T1000 (cell line): ENCODE data around the gene PGAP3.

Experiments used
- DNase-seq: peaks from one replicate; lab custom pipeline; 2025; ENCODE audit warnings: mixed read lengths; lab: John Stamatoyannopoulos, UW

The PGAP3 gene

DNA sequence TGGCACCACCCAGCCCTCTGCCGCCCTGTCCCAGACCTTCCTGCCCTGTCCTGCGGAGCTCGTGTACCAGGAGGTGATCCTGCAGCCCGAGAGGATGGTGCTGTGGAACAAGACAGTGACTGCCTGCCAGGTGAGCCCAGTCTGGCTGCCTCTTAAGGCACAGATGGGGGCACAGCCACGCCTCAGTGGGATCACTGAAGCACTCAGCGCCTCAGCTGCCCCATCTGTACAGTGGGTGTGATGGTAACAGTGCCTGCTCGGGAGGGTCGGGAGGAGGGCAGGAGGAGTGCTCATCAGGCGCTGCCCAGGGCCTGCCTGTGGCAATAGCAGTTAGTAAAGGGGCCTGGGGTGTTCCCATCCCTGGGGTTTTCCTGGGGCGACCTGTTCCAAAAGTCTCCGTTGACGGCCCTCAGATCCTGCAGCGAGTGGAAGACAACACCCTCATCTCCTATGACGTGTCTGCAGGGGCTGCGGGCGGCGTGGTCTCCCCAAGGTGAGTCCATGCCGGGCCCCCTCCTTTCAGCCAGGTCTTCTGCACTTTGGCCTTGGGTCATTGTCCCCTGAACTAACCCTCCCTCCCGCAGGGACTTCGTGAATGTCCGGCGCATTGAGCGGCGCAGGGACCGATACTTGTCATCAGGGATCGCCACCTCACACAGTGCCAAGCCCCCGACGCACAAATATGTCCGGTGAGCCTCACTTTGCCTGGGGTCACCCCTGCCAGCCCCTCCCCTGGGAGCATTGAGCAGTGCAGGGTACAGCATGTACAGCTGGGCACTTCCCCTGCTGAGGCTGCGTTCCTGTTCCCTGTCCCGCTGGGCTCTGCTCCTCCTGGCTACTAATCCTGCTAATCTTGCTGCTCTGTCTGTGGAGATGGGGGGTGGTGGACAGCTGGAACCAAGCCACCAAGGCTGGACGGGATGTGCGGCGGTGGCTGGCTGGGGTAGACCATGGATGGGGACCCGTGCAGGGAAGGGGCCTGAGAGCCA is 27.2 kb downstream of the PGAP3 start:
- DNase-seq, result no peak

DNA sequence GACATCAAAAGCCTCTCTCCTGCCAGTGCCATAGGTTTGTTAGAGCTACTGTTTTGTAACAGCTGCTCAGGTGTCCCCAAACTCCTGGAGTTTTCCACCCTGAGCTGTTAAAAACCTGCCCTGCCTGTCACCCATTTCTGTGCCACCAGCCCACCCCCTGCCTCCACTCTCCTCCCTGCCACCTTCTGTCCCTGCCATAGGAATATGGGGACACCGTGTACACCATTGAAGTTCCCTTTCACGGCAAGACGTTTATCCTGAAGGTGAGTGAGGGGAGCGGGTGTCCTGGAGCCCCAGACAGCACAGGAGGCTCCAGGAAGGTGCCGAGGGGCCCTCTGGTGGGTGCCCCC is 27.9 kb downstream of the PGAP3 start:
- DNase-seq, result no peak

DNA sequence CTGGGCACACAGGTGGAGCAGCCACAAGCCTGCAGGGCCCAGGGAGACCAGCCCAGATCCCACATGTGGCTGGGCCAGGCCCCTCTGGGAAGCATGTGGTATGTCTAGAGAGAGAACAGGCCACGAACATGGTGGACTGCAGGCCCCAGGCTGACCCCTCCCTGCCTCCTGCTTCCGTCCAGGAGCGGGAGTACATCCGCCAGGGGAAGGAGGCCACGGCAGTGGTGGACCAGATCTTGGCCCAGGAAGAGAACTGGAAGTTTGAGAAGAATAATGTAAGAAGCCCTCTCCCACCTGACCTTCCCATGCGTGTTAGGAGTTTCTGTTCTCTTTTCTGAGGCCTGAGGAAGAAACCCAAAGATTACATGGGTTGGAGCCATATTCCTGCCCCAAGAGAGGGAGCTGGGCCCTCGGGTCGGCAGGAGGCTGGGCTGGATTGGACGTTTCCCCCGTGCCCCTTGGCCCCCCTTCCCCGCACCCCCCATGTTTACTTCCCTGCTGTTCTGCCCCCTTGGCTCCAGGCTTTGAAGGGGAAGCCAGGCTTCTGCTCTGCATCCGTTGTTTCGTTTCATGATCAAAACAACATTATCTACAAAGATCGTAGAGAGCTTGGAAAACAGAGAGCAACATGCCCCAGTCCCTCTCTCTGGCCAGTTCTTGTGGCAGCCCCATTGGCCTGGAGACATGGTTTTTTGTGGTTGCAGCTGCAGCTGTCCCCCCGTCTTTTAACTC is 28.4 kb downstream of the PGAP3 start:
- no peak for DNase-seq

DNA sequence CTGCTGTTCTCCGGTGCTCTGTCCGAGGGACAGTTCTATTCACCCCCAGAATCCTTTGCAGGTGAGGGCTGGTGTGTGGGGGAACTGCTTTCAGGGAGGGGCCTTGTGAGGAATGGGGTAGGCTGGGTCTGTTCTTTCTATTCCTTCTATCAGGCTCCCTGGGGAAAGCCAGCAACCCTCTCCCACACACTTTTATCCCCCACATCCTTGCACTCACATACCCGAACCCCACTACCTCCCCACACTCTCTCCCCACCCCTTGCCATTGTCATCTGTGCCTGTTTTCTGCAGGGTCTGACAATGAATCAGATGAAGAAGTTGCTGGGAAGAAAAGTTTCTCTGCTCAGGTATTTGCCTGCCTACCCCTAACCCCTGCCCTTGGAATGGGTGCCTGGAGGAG is 29.1 kb downstream of the PGAP3 start:
- DNase-seq, result no peak

DNA sequence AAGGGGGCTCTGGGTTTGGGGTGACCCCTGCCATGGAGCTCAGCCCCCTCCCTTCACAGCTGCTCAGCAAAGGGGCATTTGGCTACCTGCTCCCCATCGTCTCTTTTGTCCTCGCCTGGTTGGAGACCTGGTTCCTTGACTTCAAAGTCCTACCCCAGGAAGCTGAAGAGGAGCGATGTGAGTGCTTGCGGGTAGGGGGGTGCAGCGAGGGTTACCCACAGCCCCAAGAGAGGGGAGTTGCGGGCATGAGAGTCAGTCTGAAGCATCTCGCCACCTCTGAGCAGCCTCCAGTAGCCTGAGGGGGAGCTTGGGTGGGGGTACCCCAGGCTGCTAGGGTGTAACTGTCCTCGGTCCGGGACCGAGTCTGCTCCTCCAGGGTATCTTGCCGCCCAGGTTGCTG is 29.5 kb downstream of the PGAP3 start:
- DNase-seq, result no peak

- DNase-seq, result no peak
Measured at GRCh38 chr17:39655105-39655504, 32.8 kb downstream of the PGAP3 start.

DNA sequence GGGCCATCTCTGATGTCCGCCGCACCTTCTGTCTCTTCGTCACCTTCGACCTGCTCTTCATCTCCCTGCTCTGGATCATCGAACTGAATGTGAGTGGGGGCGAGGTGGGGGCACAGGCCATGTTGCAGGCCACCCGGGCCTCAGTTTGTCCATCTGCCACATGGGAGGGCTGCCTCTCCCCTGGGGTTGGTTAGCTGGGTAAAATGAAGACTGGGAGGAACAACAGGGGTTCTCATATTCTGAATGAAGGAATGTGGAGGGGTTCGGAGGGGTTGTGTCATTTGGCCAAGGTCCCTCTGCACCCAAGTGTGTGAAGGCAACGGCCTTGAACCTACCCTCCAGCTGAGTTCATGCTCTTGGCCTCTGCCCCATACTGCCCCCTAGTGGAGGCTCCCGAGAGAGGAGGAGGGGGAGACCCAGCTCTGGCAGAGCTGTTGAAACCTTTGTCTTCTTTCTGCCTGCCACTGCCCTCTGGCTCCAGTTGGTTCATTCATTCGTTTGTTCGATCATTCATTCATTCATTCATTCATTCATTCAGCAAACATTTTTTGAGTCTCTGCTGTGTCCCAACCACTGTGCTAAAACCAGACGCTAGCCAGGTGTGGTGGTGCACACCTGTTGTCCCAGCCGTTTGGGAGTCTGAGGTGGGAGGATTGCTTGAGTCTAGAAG is 34.1 kb downstream of the PGAP3 start:
- peak; percentile 9 for DNase-seq

DNA sequence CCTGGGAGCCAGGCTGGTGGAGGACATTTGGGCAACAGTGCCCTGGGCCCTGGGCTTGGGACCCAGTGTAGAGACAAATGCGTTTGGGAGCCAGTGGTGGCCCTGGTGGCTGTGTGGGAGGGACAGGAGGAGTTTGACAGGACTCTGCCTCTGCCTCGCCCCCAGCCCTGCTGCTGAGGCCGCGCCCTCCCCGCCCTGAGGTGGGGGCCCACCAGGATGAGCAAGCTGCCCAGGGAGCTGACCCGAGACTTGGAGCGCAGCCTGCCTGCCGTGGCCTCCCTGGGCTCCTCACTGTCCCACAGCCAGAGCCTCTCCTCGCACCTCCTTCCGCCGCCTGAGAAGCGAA is 34.6 kb downstream of the PGAP3 start:
- DNase-seq, result no peak

DNA sequence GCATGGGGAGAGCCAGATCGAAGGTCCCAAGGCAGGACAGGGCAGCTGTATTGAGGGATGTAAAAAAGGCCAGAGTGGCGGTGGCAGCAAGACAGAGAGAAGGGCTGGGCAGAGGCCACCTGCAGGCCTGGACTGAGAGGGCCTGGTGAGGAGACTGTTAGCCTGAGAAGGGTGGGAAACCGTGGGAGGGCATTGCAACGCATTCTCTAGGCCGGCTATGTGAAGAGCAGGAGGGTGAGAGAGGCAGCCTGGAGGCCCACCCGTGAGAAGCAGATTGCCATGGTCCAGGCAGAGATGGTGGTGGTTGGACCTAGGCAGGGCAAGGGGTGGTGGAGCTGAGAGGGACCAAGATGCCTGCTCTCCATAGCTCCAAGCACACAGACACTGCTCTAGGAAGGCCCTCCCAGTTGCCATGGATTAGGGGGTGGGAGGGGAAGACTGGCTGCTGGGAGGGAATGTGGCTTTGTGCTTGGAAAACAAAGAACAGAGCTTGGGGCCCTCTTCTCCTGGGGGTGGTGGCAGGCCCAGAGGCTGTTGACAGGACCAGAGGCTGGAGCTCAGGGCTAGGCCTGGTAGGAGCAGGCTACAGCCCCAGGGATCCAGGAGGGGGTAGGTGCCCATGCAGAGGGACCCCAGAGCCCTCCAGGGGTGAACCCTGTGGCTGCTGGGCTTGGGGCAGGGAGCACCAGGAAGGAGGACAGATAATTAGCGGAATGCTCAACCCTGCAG is 35.1 kb downstream of the PGAP3 start:
- DNase-seq, result no peak

GRCh38 chr17:39651923-39652586 is 35.8 kb downstream of the PGAP3 start:
- DNase-seq, result no peak

- no peak for DNase-seq
Measured at GRCh38 chr17:39650121-39650579, 37.7 kb downstream of the PGAP3 start.

DNA sequence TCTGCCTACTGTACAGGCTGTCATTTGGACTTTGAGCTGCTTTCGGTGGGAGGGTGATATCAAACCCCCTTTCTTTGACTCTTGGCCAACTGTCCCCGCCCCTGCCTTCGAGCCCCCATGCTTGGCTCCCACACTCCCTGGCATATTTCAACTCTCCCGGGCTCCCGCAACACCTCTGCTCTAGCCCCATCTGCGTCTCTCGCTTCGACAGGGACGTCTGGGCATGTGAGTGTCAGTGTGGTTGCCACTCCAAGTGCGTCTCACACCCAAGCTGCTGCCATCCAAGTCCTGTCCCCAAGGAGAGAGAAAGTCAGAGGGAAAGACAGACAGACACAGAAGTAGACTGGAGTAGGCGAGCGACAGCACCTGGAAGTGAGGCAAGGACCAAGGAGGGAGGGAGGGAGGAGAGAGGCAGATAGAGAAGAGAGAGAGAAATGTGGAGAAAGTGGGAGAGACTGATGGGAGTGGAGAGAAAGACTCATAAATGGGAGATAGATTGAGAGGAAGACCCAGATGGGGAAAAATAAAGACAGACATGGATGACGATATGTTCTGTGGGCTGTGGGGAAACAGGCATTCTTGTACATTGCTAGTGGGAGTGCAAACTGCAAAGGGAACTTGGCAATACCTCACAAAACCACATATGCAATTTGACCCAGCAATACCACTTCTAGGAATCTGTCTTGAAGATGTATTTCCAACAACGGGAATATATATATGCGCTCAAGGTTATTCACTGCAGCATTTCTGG is 39.1 kb downstream of the PGAP3 start:
- no peak for DNase-seq

- no peak for DNase-seq
Measured at GRCh38 chr17:39647256-39647655, 40.6 kb downstream of the PGAP3 start.

DNA sequence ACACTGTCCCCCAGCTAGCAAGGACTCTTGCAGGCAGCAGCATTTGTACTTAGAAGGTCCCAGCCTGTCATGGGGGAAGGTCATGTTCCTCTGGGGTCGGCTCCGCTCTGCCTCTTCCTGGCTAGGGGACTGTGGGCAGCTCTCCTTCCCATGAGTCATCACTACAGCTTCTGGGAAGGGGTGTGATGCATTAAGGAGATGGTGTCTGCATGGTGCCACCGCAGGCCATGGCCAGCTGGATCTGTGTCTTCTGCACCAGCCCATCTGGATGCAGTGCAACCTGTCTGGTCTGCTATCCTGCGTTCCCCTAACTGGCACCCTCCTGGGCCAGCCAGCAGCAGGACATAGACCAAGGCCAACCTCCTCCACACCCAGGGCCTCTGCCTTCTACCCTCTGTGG is 44.6 kb downstream of the PGAP3 start:
- DNase-seq, result no peak

GRCh38 chr17:39642291-39643074 is 45.4 kb downstream of the PGAP3 start:
- DNase-seq, result no peak

- no peak for DNase-seq
Measured at GRCh38 chr17:39641883-39642282, 46.0 kb downstream of the PGAP3 start.

DNA sequence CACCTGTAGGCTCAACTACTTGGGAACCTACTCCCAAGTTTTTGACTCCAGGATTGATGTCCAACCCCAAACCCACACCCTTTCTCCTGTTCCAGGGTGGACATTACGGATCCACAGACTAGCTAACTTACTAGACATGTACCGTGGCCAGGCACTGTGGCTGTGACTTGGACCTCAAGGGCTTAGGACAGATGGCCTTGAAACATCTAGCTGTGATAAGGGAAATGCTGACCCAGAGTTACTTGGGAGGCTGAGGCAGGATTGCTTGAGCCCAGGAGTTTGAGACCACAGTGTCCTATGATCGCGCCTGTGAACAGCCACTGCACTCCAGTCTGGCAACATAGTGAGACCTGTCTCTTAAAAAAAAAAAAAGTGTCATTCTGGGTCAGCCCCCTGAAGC is 46.8 kb downstream of the PGAP3 start:
- no peak for DNase-seq

DNA sequence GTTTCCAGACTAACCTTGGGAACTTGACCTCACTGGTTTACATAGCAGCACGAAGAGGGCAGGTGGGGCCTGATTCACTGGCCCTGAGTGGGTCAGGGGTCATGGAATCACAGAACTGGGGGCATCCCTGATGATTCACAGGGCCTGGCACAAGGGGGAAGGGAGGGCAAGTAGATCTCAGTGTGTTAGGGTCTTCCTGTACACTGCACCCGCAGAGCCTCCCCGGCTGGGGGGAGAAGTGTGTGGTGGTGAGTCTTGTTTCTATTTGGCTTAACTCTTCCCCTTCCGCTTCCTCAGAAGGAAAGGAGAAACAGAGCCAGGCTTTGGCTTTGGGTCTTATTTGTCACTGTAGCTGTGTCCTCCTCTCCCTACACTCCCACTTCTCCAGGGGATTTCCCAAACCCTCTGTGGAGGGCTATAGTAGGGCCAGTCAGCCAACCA is 47.2 kb downstream of the PGAP3 start:
- no peak for DNase-seq

DNA sequence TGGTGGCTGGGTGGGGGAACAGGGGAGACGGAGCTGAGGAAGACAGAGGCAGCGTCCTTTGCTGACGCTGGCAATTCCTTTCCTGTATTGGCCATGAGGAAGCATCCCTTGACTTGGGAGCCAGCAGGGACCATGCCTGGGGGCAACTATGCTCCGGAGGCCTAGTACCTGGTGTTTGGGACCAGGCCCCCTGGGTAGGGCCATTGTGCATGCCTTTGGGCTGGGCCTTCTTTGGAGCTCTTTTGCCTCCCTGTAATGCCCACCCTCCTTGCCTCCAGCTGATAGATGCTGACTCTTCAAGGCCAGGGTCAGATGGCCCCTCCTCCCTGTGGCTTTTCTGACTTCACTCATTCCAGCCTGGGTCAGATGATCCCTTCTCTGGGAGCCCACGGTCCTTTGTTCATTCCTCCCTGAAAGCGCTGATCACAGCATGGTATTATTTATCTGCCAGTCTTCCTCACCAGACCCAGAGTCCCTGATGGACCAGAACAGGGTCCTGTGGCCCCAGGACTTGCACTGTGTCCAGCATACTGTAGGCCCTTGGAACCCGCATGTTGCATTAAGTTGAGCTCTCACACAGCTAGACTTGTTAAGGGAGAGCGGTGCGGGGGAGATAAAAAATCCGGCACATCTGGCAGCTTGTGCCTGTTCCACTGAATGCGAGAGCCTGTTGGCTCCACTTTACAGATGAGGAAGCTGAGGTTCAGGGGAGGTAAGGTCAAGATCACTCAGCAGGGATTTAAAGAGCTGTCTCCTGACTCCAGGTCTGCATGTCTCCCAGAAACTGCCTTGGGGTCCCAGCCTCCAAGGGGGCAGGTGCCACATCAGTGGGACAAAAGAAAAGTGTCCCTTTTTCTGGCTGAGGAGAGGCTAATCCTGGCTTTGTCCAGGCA is 48.0 kb downstream of the PGAP3 start:
- no peak for DNase-seq
